Breast epithelium (tissue), 4 donors: ENCODE data around the gene TBC1D10B. TPM values are rescaled to one million over a fixed set of nuclear protein-coding genes. Genes with fewer than 3 reads are reported as not detected.
"Not testable (repeated sequence)": the region's sequence is repeated elsewhere in the genome, so short reads cannot be mapped to it uniquely, and the experiment has no call there.

ENCODE experiments used
- DNase-seq, 2 donors: peaks; one replicate each; pipeline ENCODE4 v3.0.0-alpha.2; 2019; ENCODE audit warnings: low spot score in 2 of 2
- H3K27ac ChIP-seq, 2 donors: fragments of 200-600 bp; sonication (generic) in 1 of 2; one replicate each; pipeline ENCODE4 v1.5.1; 2016 to 2019; ENCODE audit warnings: mild to moderate bottlenecking in 1 of 2
- H3K27me3 ChIP-seq, 2 donors: fragments of 200-600 bp; sonication (generic) in 1 of 2; one replicate each; pipeline versions ENCODE4 v1.5.1 to v1.6.0; 2017 to 2019; ENCODE audit warnings: control low read depth in 1 of 2, mild to moderate bottlenecking in 1 of 2
- H3K36me3 ChIP-seq: fragments of 200-600 bp; one replicate; pipeline ENCODE4 v1.5.1; 2019
- H3K4me1 ChIP-seq, 2 donors: fragments of 200-600 bp; sonication (generic); one replicate each; pipeline ENCODE4 v1.5.1; 2016 to 2019; ENCODE audit warnings: control low read depth in 1 of 2
- H3K4me3 ChIP-seq, 3 donors: fragments of 200-600 bp; sonication (generic); 1 replicate in 2 of 3; 2 replicates in 1 of 3; pipeline ENCODE4 v1.5.1; 2016 to 2019; ENCODE audit warnings: mild to moderate bottlenecking in 3 of 3, moderate library complexity in 2 of 3
- H3K9me3 ChIP-seq, 2 donors: fragments of 200-600 bp; sonication (generic) in 1 of 2; one replicate each; pipeline ENCODE4 v1.5.1; 2016 to 2019; ENCODE audit warnings: control low read depth in 1 of 2
- POLR2A ChIP-seq: fragments of 450-650 bp; IDR thresholded peaks from one replicate; pipeline ENCODE4 v1.6.1; 2016; ENCODE audit warnings: antibody characterized with exemption, mild to moderate bottlenecking, moderate library complexity
- POLR2AphosphoS5 ChIP-seq, 3 donors: sonication (generic); formaldehyde crosslinking; IDR thresholded peaks; one replicate each; pipeline ENCODE4 v1.6.1; 2017; ENCODE audit warnings: antibody characterized with exemption in 3 of 3
- intact Hi-C: fragments of 100-400 bp; cut with DNase I; formaldehyde crosslinking; loops from one replicate; pipeline ENCODE4 v1.15.1; 2023; ENCODE audit warnings: low total_unique reads
- total RNA-seq, 3 donors: library from RNA; depleted of rRNA; stranded (reverse); fragments of >200 nt; gene quantifications; one replicate each; pipeline ENCODE4 v1.1.0, GENCODE V29; 2016
- TF ChIP-seq, protein P1 (sequence below), 3 donors: fragments of 450-650 bp; IDR thresholded peaks; one replicate each; pipeline ENCODE4 v1.5.1; 2016 to 2017; ENCODE audit warnings: antibody characterized with exemption in 3 of 3, mild to moderate bottlenecking in 3 of 3, moderate library complexity in 3 of 3

The TBC1D10B gene
- total RNA-seq, 3 donors from 2014 or later = 19.0 to 22.2 (median 21.0) TPM

DNA sequence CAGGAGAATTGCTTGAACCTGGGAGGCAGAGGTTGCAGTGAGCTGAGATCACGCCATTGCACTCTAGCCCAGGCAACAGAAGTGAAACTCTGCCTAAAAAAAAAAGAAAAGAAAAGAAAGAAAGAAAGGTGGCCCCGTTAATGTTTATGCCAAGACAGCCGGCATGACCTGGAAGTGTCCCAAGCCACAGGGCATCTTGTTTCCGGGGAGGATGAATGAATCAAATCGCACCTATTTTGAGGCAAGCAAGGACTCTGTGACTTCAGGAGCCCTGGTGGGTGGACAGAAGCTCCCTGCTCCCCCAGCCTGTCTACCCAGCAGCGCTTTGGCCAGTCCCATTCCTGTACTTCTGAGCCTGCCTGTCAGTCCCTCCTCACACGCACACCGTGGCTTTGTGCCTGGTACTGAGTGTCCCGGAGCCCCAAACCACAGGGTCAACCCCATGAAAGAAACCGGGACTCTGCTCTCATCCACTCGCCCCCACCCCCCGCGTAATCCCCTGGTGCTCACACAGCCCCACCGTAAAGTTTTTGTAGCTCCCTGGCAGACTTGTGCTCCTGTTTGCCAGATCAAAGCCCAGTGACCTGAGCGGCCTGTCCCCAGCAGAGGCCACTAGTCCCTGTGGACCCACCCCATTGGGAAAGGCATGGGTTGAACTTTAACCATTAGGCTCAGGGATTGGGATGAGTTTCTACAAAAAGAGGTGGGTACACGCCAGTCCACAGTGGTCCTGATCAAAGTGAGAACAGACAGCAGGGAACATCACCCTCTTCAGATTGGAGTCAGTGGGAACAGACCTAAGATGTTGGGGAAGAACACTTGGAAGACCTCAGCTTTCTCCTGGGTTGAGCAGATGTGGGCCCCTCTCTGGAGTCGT, 34.5 kb downstream of the TBC1D10B start:
- Histone ChIP-seq H3K36me3 (no peaks in the 10 kb centered on the region), H3K27ac (peak overlapping the region; percentile 94), H3K4me1 (peaks cover 0 to 6% of the 10 kb centered on the region in 2 donors), H3K4me3 (peak overlapping the region; percentile 69 to 79 (median 77)), H3K9me3 (no peaks in the 10 kb centered on the region), H3K27me3 (no peaks in the 10 kb centered on the region)
- no peak for TF ChIP-seq POLR2A
- TF ChIP-seq, protein P1, sequence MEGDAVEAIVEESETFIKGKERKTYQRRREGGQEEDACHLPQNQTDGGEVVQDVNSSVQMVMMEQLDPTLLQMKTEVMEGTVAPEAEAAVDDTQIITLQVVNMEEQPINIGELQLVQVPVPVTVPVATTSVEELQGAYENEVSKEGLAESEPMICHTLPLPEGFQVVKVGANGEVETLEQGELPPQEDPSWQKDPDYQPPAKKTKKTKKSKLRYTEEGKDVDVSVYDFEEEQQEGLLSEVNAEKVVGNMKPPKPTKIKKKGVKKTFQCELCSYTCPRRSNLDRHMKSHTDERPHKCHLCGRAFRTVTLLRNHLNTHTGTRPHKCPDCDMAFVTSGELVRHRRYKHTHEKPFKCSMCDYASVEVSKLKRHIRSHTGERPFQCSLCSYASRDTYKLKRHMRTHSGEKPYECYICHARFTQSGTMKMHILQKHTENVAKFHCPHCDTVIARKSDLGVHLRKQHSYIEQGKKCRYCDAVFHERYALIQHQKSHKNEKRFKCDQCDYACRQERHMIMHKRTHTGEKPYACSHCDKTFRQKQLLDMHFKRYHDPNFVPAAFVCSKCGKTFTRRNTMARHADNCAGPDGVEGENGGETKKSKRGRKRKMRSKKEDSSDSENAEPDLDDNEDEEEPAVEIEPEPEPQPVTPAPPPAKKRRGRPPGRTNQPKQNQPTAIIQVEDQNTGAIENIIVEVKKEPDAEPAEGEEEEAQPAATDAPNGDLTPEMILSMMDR (IDR thresholded peaks at IDR 0.05) = no peak
- no peak for TF ChIP-seq POLR2AphosphoS5 (IDR thresholded peaks at IDR 0.05)
- DNase-seq = no peak
- intact Hi-C loops = no loop called here

DNA sequence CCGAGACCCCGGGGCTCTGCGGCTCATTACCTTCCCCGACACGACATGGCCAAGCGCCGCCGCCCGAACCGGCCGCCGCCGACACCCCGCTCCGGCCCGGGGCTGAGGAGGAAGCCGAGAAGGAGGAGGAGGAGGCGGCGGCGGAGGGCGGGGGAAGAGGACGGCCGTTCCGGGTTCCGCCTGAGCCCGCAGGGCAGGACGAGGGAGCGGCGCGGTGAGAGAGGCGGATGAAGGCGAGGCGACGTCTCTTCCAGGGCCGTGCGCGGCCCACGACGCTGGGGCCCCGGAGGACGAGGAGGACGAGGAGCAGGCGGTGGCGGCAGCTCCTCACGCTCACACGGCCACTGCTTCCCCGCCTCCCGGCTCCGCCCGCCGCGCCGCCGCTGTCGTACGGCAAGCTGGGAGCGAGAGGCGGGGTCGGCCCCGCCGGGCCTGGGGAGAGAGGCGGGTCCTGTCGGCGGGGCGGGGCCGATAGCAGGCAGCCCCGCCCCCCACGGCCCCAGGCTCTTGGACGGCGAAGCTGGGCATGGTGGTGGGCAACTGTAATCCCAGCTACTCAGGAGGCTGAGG, 35.2 kb downstream of the TBC1D10B start:
- TF ChIP-seq POLR2A (peak; percentile 14), POLR2AphosphoS5 (IDR thresholded peaks at IDR 0.05) (peak in 2 of 3 donors; percentile 57 to 63)
- H3K36me3 ChIP-seq, H3K9me3 ChIP-seq, H3K4me1 ChIP-seq, H3K27me3 ChIP-seq, intact Hi-C loops: not testable (repeated sequence)
- Histone ChIP-seq H3K27ac (peak overlapping the region; percentile 94), H3K4me3 (peak overlapping the region; percentile 69 to 79 (median 77))
- DNase-seq = peak; percentile 76 to 80

DNA sequence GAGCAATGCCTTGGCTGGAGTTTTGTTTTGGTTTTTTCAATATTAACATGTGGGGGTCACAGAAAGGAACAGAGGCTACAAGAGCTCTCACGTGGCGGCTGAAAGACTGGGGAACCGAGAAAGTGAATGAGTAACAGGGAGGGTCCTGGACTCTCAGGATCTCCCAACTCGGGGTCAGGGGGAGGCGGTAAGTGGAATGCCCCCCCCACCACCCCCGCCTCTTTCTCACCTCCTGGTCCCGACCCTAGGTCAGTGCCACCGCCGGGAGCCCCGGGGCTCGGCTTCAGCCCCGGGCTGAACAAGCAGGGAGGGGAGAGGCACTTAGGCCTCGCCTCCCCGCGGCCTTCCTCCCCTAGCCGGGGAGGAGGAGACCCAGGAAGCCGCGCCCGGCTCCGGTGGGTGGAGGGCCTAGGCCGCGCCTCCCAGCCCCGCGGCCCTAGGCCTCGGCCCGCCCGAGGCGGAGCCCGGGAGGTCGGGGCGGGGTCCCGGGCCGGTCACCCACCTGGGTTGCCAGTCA, 35.8 kb downstream of the TBC1D10B start:
- Histone ChIP-seq H3K4me3 (peak overlapping the region; percentile 69 to 79 (median 77)), H3K27ac (peak overlapping the region; percentile 94)
- H3K4me1 ChIP-seq, H3K9me3 ChIP-seq, H3K36me3 ChIP-seq, H3K27me3 ChIP-seq, intact Hi-C loops: not testable (repeated sequence)
- peak in 1 of 2 donors; percentile 69 for DNase-seq

DNA sequence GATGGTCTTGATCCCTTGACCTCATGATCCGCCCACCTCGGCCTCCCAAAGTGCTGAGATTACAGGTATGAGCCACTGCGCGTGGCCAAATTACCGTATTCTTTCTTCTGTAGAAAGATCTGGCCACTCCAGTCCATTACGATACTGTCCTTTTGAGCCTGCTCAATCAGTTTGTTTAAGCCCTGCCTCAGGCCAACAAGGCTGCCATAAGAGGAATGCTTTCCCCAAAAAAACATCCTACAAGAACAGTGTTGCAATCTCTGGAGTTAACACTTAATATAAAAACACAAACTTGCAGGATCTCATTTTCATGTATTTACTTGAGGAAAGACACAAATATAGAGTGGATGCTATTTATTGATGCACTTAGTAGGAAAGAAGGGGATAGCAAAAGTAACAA, 46.1 kb downstream of the TBC1D10B start:
- intact Hi-C loops, H3K27me3 ChIP-seq, H3K9me3 ChIP-seq, H3K27ac ChIP-seq, DNase-seq, H3K36me3 ChIP-seq, H3K4me1 ChIP-seq, H3K4me3 ChIP-seq: not testable (repeated sequence)

DNA sequence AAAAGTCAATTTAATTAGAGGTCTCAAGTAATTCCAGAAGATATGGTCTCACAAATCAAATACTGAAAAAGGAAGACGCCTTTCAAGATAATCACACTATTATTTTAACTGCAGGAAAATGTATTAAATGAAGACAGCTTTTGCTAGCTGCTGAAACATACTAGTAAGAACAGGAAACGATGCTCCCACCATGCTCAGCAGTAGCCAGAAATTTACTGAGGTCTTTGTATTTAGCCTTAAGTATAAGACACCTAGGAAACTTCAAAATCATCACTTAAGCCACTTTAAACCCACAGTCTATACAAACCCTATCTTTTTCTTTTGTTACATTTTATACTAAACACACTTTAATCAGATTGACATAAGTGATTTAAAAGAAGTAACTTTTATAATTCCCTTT, 51.6 kb downstream of the TBC1D10B start:
- H3K9me3 ChIP-seq, H3K27me3 ChIP-seq, H3K4me3 ChIP-seq, intact Hi-C loops, H3K27ac ChIP-seq, DNase-seq, H3K36me3 ChIP-seq, H3K4me1 ChIP-seq: not testable (repeated sequence)

DNA sequence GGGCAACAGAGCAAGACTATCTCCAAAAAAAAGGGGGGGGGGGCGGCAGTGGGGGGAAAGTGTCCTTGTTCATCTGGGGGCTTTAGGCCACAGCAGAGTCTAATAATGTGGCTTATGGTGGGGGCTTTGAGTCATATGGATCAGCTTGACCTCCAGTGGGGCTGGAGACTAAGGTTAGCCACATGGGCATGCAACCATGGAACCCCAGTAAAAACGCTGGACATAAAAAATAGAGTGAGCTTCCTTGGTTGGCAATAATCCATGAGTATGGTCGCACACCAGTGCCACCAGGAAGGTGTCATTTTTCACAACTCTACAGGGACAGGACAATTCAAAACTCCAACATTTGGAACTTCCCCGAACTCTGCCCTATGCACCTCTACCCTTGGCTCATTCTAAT, 59.4 kb downstream of the TBC1D10B start:
- DNase-seq, H3K9me3 ChIP-seq, H3K27me3 ChIP-seq, H3K27ac ChIP-seq, H3K4me3 ChIP-seq, H3K4me1 ChIP-seq, H3K36me3 ChIP-seq, intact Hi-C loops: not testable (repeated sequence)

DNA sequence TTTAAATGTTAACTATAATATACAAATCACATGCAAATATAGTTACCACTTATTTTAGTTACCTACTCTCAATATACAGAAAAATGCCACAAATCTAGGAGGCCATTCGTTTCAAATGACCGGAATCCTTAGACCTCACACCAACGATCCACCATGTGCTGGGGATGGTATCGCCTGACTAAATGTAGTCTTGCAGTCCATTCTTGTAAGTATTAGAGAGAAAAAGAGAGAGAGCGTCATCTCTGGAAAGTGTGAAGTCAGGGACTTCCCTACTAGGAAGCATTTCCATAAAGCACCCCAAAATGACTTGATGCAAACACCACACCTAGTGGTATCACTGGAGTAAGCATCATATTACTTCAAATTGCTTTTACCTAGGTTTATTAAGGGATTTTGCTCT, 61.0 kb downstream of the TBC1D10B start:
- H3K27me3 ChIP-seq, DNase-seq, H3K27ac ChIP-seq, intact Hi-C loops, H3K4me3 ChIP-seq, H3K4me1 ChIP-seq, H3K36me3 ChIP-seq, H3K9me3 ChIP-seq: not testable (repeated sequence)

Other genes starting within 250 kb of the TBC1D10B start
- gene MAPK3, start 247.3 kb downstream of the TBC1D10B start, total RNA-seq = 10 to 100 TPM; 46.5 to 82.1 (median 67.5) TPM
- 10 to 100 TPM; 24.4 to 30.9 (median 24.9) TPM for gene CORO1A, start 186.9 kb downstream of the TBC1D10B start, total RNA-seq
- gene BOLA2B, start 176.8 kb downstream of the TBC1D10B start, total RNA-seq = 100 to 1,000 TPM; 125 to 267 (median 258) TPM
- gene SLX1A, start 176.6 kb downstream of the TBC1D10B start, total RNA-seq = 10 to 100 TPM; 27.4 to 59.0 (median 34.7) TPM
- 10 to 100 TPM; 12.3 to 27.0 (median 15.7) TPM for gene SULT1A3, start 171.2 kb downstream of the TBC1D10B start, total RNA-seq
- gene NPIPB13, start 122.0 kb downstream of the TBC1D10B start, total RNA-seq = 10 to 100 TPM in 2 of 3 donors, 1 to 10 TPM in 1; 5.9 to 14.0 (median 10.2) TPM
- 10 to 100 TPM; 26.2 to 47.2 (median 38.3) TPM for gene CD2BP2, start 15.2 kb downstream of the TBC1D10B start, total RNA-seq
- gene MYL11, start 4.3 kb upstream of the TBC1D10B start, total RNA-seq = not detected
- gene SEPTIN1, start 12.1 kb upstream of the TBC1D10B start, total RNA-seq = 1 to 10 TPM; 1.3 to 4.6 (median 2.7) TPM
- gene ZNF48, start 24.9 kb upstream of the TBC1D10B start, total RNA-seq = 1 to 10 TPM; 4.8 to 9.5 (median 6.2) TPM
- 10 to 100 TPM; 21.1 to 29.2 (median 22.2) TPM for gene ZNF771, start 37.1 kb upstream of the TBC1D10B start, total RNA-seq
- gene DCTPP1, start 59.5 kb upstream of the TBC1D10B start, total RNA-seq = 10 to 100 TPM; 11.2 to 25.6 (median 20.1) TPM
- 10 to 100 TPM; 28.8 to 44.5 (median 40.6) TPM for gene SEPHS2, start 75.4 kb upstream of the TBC1D10B start, total RNA-seq
- gene ITGAL, start 102.2 kb upstream of the TBC1D10B start, total RNA-seq = 1 to 10 TPM; 2.3 to 5.7 (median 2.4) TPM
- gene ZNF768, start 156.1 kb upstream of the TBC1D10B start, total RNA-seq = 10 to 100 TPM; 23.3 to 33.2 (median 29.8) TPM
- 10 to 100 TPM; 10.7 to 14.7 (median 13.2) TPM for gene ZNF747, start 164.4 kb upstream of the TBC1D10B start, total RNA-seq
- gene ZNF764, start 187.9 kb upstream of the TBC1D10B start, total RNA-seq = 1 to 10 TPM; 4.0 to 8.2 (median 7.5) TPM
- 10 to 100 TPM; 17.4 to 18.4 (median 18.4) TPM for gene ZNF688, start 201.2 kb upstream of the TBC1D10B start, total RNA-seq
- 10 to 100 TPM in 2 of 3 donors, 1 to 10 TPM in 1; 6.7 to 14.4 (median 12.0) TPM for gene ZNF785, start 215.2 kb upstream of the TBC1D10B start, total RNA-seq
- 10 to 100 TPM in 2 of 3 donors, 1 to 10 TPM in 1; 7.0 to 15.4 (median 12.8) TPM for gene ZNF689, start 239.9 kb upstream of the TBC1D10B start, total RNA-seq